ENCODE results near the gene GNPDA1.
"Not testable (repeated sequence)": the region's sequence is repeated elsewhere in the genome, so short reads cannot be mapped to it uniquely, and the experiment has no call there.

GNPDA1 gene

GRCh38 chr5:142012792-142013388 is at the start of gene GNPDA1:
GNPDA1 (minus strand) TSS chr5:142013027; CDS start chr5:142012035, 992 bp downstream.
- peak; percentile 81 for DNase-seq (ENCODE audit: low spot score)

GRCh38 chr5:142059304-142059940 is 46.6 kb upstream of the GNPDA1 start:
- DNase-seq (ENCODE audit: low spot score): peak; percentile 28

- DNase-seq (ENCODE audit: low spot score): no peak
These were observed 44.9 kb upstream of the GNPDA1 start for GRCh38 chr5:142057697-142058056.

GRCh38 chr5:142056816-142057696 is 44.2 kb upstream of the GNPDA1 start:
- peak; percentile 81 for DNase-seq (ENCODE audit: low spot score)

GRCh38 chr5:142055301-142055700 is 42.5 kb upstream of the GNPDA1 start:
- DNase-seq (ENCODE audit: low spot score): no peak

GRCh38 chr5:142053426-142054151 is 40.8 kb upstream of the GNPDA1 start:
- DNase-seq (ENCODE audit: low spot score): peak; percentile 40

GRCh38 chr5:142052026-142052425 is 39.2 kb upstream of the GNPDA1 start:
- not testable (repeated sequence) for DNase-seq (ENCODE audit: low spot score)

GRCh38 chr5:142048272-142048671 is 35.4 kb upstream of the GNPDA1 start:
- no peak for DNase-seq (ENCODE audit: low spot score)

- DNase-seq (ENCODE audit: low spot score): no peak
These were observed 33.4 kb upstream of the GNPDA1 start for GRCh38 chr5:142046191-142046590.

- not testable (repeated sequence) for DNase-seq (ENCODE audit: low spot score)
These were observed 28.1 kb upstream of the GNPDA1 start for GRCh38 chr5:142040881-142041280.

- DNase-seq (ENCODE audit: low spot score): no peak
These were observed 27.5 kb upstream of the GNPDA1 start for GRCh38 chr5:142040285-142040684.

GRCh38 chr5:142038735-142039134 is 25.9 kb upstream of the GNPDA1 start:
- DNase-seq (ENCODE audit: low spot score): no peak

GRCh38 chr5:142037599-142037998 is 24.8 kb upstream of the GNPDA1 start:
- DNase-seq (ENCODE audit: low spot score): not testable (repeated sequence)

GRCh38 chr5:142036918-142037317 is 24.1 kb upstream of the GNPDA1 start:
- no peak for DNase-seq (ENCODE audit: low spot score)

GRCh38 chr5:142034994-142035393 is 22.2 kb upstream of the GNPDA1 start:
- DNase-seq (ENCODE audit: low spot score): no peak

- not testable (repeated sequence) for DNase-seq (ENCODE audit: low spot score)
These were observed 21.1 kb upstream of the GNPDA1 start for GRCh38 chr5:142033632-142034567.

GRCh38 chr5:142032747-142033631 is 20.2 kb upstream of the GNPDA1 start:
- DNase-seq (ENCODE audit: low spot score): no peak

- DNase-seq (ENCODE audit: low spot score): no peak
These were observed 19.3 kb upstream of the GNPDA1 start for GRCh38 chr5:142032150-142032549.

GRCh38 chr5:142025637-142026036 is 12.8 kb upstream of the GNPDA1 start:
- no peak for DNase-seq (ENCODE audit: low spot score)

- DNase-seq (ENCODE audit: low spot score): peak; percentile 93
These were observed 12.0 kb upstream of the GNPDA1 start for GRCh38 chr5:142024771-142025304.
